Right lung (tissue), 5 donors: ENCODE data around the gene UHRF1. TPM values are rescaled to one million over a fixed set of nuclear protein-coding genes. Genes with fewer than 3 reads are reported as not detected.
"Not testable (repeated sequence)": the region's sequence is repeated elsewhere in the genome, so short reads cannot be mapped to it uniquely, and the experiment has no call there.

Experiments
- DNase-seq, 2 donors: peaks; one replicate each; pipeline ENCODE4 v3.0.0-alpha.2; 2013
- polyA plus RNA-seq, 5 donors: library from polyadenylated mRNA; unstranded; fragments of 120-200 nt; gene quantifications; one replicate each; pipeline versions ENCODE4 v1.2.1 to v1.2.3, GENCODE V29; 2013; ENCODE audit warnings: inconsistent platforms in 1 of 5, low replicate concordance in 1 of 5; ENCODE audit not compliant: insufficient read length in 5 of 5, insufficient read depth in 1 of 5

Gene UHRF1
- polyA plus RNA-seq, 5 donors = 17.5 to 24.6 (median 23.0) TPM

- DNase-seq = no peak
These were observed 61.5 kb downstream of the UHRF1 start for GRCh38 chr19:4970558-4971423.

GRCh38 chr19:4971424-4971793 lies 62.1 kb downstream of the UHRF1 start:
- no peak for DNase-seq

- DNase-seq = no peak
These were observed 62.7 kb downstream of the UHRF1 start for GRCh38 chr19:4971816-4972495.

GRCh38 chr19:4972509-4973230 lies 63.4 kb downstream of the UHRF1 start:
- no peak for DNase-seq

- DNase-seq = no peak
These were observed 65.7 kb downstream of the UHRF1 start for GRCh38 chr19:4974880-4975469.

- DNase-seq = not testable (repeated sequence)
These were observed 66.3 kb downstream of the UHRF1 start for GRCh38 chr19:4975601-4976000.

GRCh38 chr19:4976401-4977298 lies 67.3 kb downstream of the UHRF1 start:
- DNase-seq = peak; percentile 81 to 85

GRCh38 chr19:4977299-4978174 lies 68.2 kb downstream of the UHRF1 start:
- DNase-seq = no peak

GRCh38 chr19:4979211-4979807 lies 70.0 kb downstream of the UHRF1 start:
- no peak for DNase-seq

GRCh38 chr19:4980067-4980466 lies 70.8 kb downstream of the UHRF1 start:
- no peak for DNase-seq

- no peak for DNase-seq
These were observed 71.8 kb downstream of the UHRF1 start for GRCh38 chr19:4980838-4981680.

- no peak for DNase-seq
These were observed 72.3 kb downstream of the UHRF1 start for GRCh38 chr19:4981681-4981958.

- DNase-seq = no peak
These were observed 74.2 kb downstream of the UHRF1 start for GRCh38 chr19:4983346-4984105.

- DNase-seq = no peak
These were observed 74.7 kb downstream of the UHRF1 start for GRCh38 chr19:4984106-4984380.

GRCh38 chr19:4984438-4984990 lies 75.2 kb downstream of the UHRF1 start:
- no peak for DNase-seq

GRCh38 chr19:4985551-4985991 lies 76.3 kb downstream of the UHRF1 start:
- DNase-seq = no peak

GRCh38 chr19:4986056-4986455 lies 76.8 kb downstream of the UHRF1 start:
- DNase-seq = no peak

GRCh38 chr19:4986471-4986891 lies 77.2 kb downstream of the UHRF1 start:
- no peak for DNase-seq
